Vagina (tissue), 2 donors: Measurements from ENCODE around the gene NSMCE1.

Experiments
- CTCF ChIP-seq, 3 experiments: fragments of 450-650 bp in 2 of 3; fragments of 200-600 bp in 1 of 3; sonication (generic) in 1 of 3; IDR thresholded peaks; one replicate each; pipeline ENCODE4 v1.5.1; 2017 to 2019; ENCODE audit warnings: antibody characterized with exemption in 3 of 3, mild to moderate bottlenecking in 2 of 3, moderate library complexity in 2 of 3
- POLR2A ChIP-seq, 2 donors: fragments of 450-650 bp; IDR thresholded peaks; one replicate each; pipeline ENCODE4 v1.6.1; 2017; ENCODE audit warnings: antibody characterized with exemption in 2 of 2, mild to moderate bottlenecking in 2 of 2, moderate library complexity in 2 of 2
- POLR2AphosphoS5 ChIP-seq, 2 donors: sonication (generic); formaldehyde crosslinking; IDR thresholded peaks; one replicate each; pipeline ENCODE4 v1.9.0; 2017; ENCODE audit warnings: antibody characterized with exemption in 2 of 2, mild to moderate bottlenecking in 2 of 2, low read depth in 1 of 2; ENCODE audit not compliant: insufficient read depth in 1 of 2

GRCh38 chr16:27244363-27244755 lies 24.2 kb downstream of the NSMCE1 start:
- TF ChIP-seq CTCF (IDR thresholded peaks at IDR 0.05) (no peak), POLR2AphosphoS5 (IDR thresholded peaks at IDR 0.05; ENCODE audit: insufficient read depth in 1 of 2, low read depth in 1 of 2) (no peak), POLR2A (IDR thresholded peaks at IDR 0.05) (no peak)
